CD14-positive monocyte (primary cell): ENCODE measurements around the gene ZNF385D. TPM values are rescaled to one million over a fixed set of nuclear protein-coding genes. Genes with fewer than 3 reads are reported as not detected.

Source experiments
- DNase-seq, 3 donors: peaks; one replicate each; pipeline ENCODE4 v3.0.0-alpha.2; 2011 to 2022
- H2AFZ ChIP-seq: 2 replicates; pipeline ENCODE4 v1.6.0; 2012; ENCODE audit warnings: mild to moderate bottlenecking, low read depth, low read length, inconsistent platforms; ENCODE audit not compliant: insufficient read depth, poor library complexity, severe bottlenecking
- H3K27ac ChIP-seq, 2 donors: 1 replicate in 1 of 2; 2 replicates in 1 of 2; pipeline ENCODE4 v1.5.1; 2012 to 2013; ENCODE audit warnings: low read length in 2 of 2, control low read depth in 1 of 2, inconsistent platforms in 1 of 2, low read depth in 1 of 2, mild to moderate bottlenecking in 1 of 2
- H3K27me3 ChIP-seq, 2 donors: one replicate each; pipeline versions ENCODE4 v1.6.0 to v1.6.1; 2011 to 2013; ENCODE audit warnings: low read length in 2 of 2; ENCODE audit not compliant: control insufficient read depth in 2 of 2, insufficient read depth in 2 of 2
- H3K36me3 ChIP-seq, 2 donors: replicated peaks in 1 of 2; 1 replicate in 1 of 2; 2 replicates in 1 of 2; pipeline versions ENCODE4 v1.5.1 to v1.6.1; 2012 to 2013; ENCODE audit warnings: low read length in 2 of 2, control low read depth in 1 of 2, inconsistent platforms in 1 of 2, mild to moderate bottlenecking in 1 of 2; ENCODE audit not compliant: insufficient read depth in 2 of 2, control insufficient read depth in 1 of 2
- H3K4me1 ChIP-seq, 2 donors: 1 replicate in 1 of 2; 2 replicates in 1 of 2; pipeline versions ENCODE4 v1.5.1 to v1.6.1; 2012 to 2013; ENCODE audit warnings: low read length in 2 of 2, control low read depth in 1 of 2, inconsistent platforms in 1 of 2, mild to moderate bottlenecking in 1 of 2, moderate library complexity in 1 of 2; ENCODE audit not compliant: insufficient read depth in 2 of 2, control insufficient read depth in 1 of 2
- H3K4me2 ChIP-seq: replicated peaks from 2 replicates; pipeline ENCODE3; 2012; ENCODE audit warnings: low read length, moderate library complexity, mild to moderate bottlenecking; ENCODE audit not compliant: poor library complexity, severe bottlenecking; ENCODE audit errors: extremely low read depth
- H3K4me3 ChIP-seq, 3 experiments: fragments of 200-600 bp in 1 of 3; sonication (generic) in 1 of 3; replicated peaks in 1 of 3; 1 replicate in 2 of 3; 2 replicates in 1 of 3; pipeline ENCODE4 v1.5.1; 2011 to 2013; ENCODE audit warnings: low read length in 3 of 3, mild to moderate bottlenecking in 3 of 3, control low read depth in 2 of 3, low read depth in 2 of 3, inconsistent platforms in 1 of 3, moderate library complexity in 1 of 3
- H3K79me2 ChIP-seq: 2 replicates; pipeline ENCODE4 v1.6.0; 2012; ENCODE audit warnings: mild to moderate bottlenecking, control low read depth, inconsistent platforms, low read length, moderate library complexity; ENCODE audit not compliant: insufficient read depth
- H3K9ac ChIP-seq: 2 replicates; pipeline ENCODE4 v1.6.0; 2017; ENCODE audit warnings: low read length, mild to moderate bottlenecking; ENCODE audit not compliant: insufficient read depth, poor library complexity, severe bottlenecking
- H3K9me3 ChIP-seq, 2 donors: replicated peaks in 1 of 2; 1 replicate in 1 of 2; 2 replicates in 1 of 2; pipeline versions ENCODE4 v1.5.1 to v1.6.1; 2012 to 2013; ENCODE audit warnings: low read length in 2 of 2, control low read depth in 1 of 2; ENCODE audit not compliant: control insufficient read depth in 1 of 2, insufficient read depth in 1 of 2
- H4K20me1 ChIP-seq: 2 replicates; pipeline ENCODE4 v1.6.0; 2012; ENCODE audit warnings: mild to moderate bottlenecking, low read length, control low read depth, moderate library complexity; ENCODE audit not compliant: insufficient read depth
- H3K27ac Mint-ChIP-seq, 7 donors: one replicate each; pipeline ENCODE4 v1.8.0; 2020; ENCODE audit warnings: mild to moderate bottlenecking in 7 of 7, mixed read lengths in 7 of 7, moderate library complexity in 6 of 7, inconsistent platforms in 2 of 7
- H3K27me3 Mint-ChIP-seq, 3 donors: one replicate each; pipeline ENCODE4 v1.8.0; 2021 to 2022; ENCODE audit warnings: low read depth in 3 of 3, mild to moderate bottlenecking in 3 of 3, mixed read lengths in 3 of 3, moderate library complexity in 3 of 3, inconsistent platforms in 1 of 3
- H3K36me3 Mint-ChIP-seq, 2 donors: one replicate each; pipeline ENCODE4 v1.8.0; 2020; ENCODE audit warnings: mixed read lengths in 2 of 2, inconsistent platforms in 1 of 2, mild to moderate bottlenecking in 1 of 2
- H3K4me1 Mint-ChIP-seq: one replicate; pipeline ENCODE4 v1.8.0; 2020; ENCODE audit warnings: mild to moderate bottlenecking, mixed read lengths
- H3K4me3 Mint-ChIP-seq, 2 donors: one replicate each; pipeline ENCODE4 v1.8.0; 2020; ENCODE audit warnings: mild to moderate bottlenecking in 2 of 2, mixed read lengths in 2 of 2, moderate library complexity in 1 of 2
- H3K9me3 Mint-ChIP-seq, 7 donors: one replicate each; pipeline ENCODE4 v1.8.0; 2020 to 2022; ENCODE audit warnings: mixed read lengths in 7 of 7, mild to moderate bottlenecking in 6 of 7, moderate library complexity in 6 of 7, inconsistent platforms in 2 of 7
- CTCF ChIP-seq: fragments of 200-600 bp; IDR thresholded peaks from one replicate; pipeline ENCODE4 v1.8.0; 2022; ENCODE audit warnings: antibody characterized with exemption, mild to moderate bottlenecking
- WGBS: methylation state at CpG from one replicate; pipeline ENCODE4 v1.1.5; 2013; ENCODE audit warnings: missing lambda C conversion rate; ENCODE audit not compliant: insufficient coverage; 5-methylcytosine and 5-hydroxymethylcytosine counted together
- intact Hi-C, 2 donors: fragments of 100-400 bp; cut with micrococcal nuclease; formaldehyde crosslinking; loops; one replicate each; pipeline versions ENCODE4 v1.15.0 to v1.15.1; 2023
- polyA plus RNA-seq, 3 donors: library from polyadenylated mRNA; depleted of rRNA in 1 of 3; unstranded in 2 of 3; stranded (reverse) in 1 of 3; fragments of 300-500 nt in 2 of 3; fragments of >200 nt in 1 of 3; fragmentation: Illumina TruSeq in 2 of 3; gene quantifications; 1 replicate in 2 of 3; 2 replicates in 1 of 3; pipeline ENCODE4 v1.2.3, GENCODE V29; 2012 to 2021

The ZNF385D gene
- polyA plus RNA-seq, 3 donors, result not detected

GRCh38 chr3:21641959-21642358 is 109.1 kb downstream of the ZNF385D start:
- no peak overlapping the region for H3K27ac Mint-ChIP-seq
- H3K27me3 Mint-ChIP-seq, result no peaks in the 10 kb centered on the region
- no peak for DNase-seq
- no peak for TF ChIP-seq CTCF
- Histone ChIP-seq H3K4me2 (no peak overlapping the region), H4K20me1 (no peaks in the 10 kb centered on the region), H3K27ac (no peak overlapping the region), H3K4me3 (no peak overlapping the region), H3K4me1 (no peaks in the 10 kb centered on the region), H3K36me3 (no peaks in the 10 kb centered on the region), H3K27me3 (no peaks in the 10 kb centered on the region), H3K9ac (no peak overlapping the region), H2AFZ (no peak overlapping the region), H3K9me3 (peaks cover 8% of the 10 kb centered on the region in 2 donors), H3K79me2 (no peaks in the 10 kb centered on the region)
- H3K4me3 Mint-ChIP-seq, result no peak overlapping the region
- H3K9me3 Mint-ChIP-seq, result peaks cover 0 to 10% (median 3%) of the 10 kb centered on the region in 7 donors
- no peaks in the 10 kb centered on the region for H3K36me3 Mint-ChIP-seq
- 100% methylated on average over 3 of the region's 4 CpGs for WGBS
- intact Hi-C loops, result no loop called here
- no peaks in the 10 kb centered on the region for H3K4me1 Mint-ChIP-seq

GRCh38 chr3:21638488-21638887 is 112.5 kb downstream of the ZNF385D start:
- no peaks in the 10 kb centered on the region for H3K4me1 Mint-ChIP-seq
- no peaks in the 10 kb centered on the region for H3K27me3 Mint-ChIP-seq
- Histone ChIP-seq H3K9ac (no peak overlapping the region), H3K27ac (no peak overlapping the region), H3K79me2 (no peaks in the 10 kb centered on the region), H3K4me1 (no peaks in the 10 kb centered on the region), H3K36me3 (no peaks in the 10 kb centered on the region), H3K4me3 (no peak overlapping the region), H3K4me2 (no peak overlapping the region), H3K27me3 (no peaks in the 10 kb centered on the region), H2AFZ (no peak overlapping the region), H4K20me1 (no peaks in the 10 kb centered on the region), H3K9me3 (peaks cover 8% of the 10 kb centered on the region in 2 donors)
- H3K9me3 Mint-ChIP-seq, result peaks cover 0 to 11% (median 6%) of the 10 kb centered on the region in 7 donors
- no peak for DNase-seq
- H3K36me3 Mint-ChIP-seq, result no peaks in the 10 kb centered on the region
- H3K4me3 Mint-ChIP-seq, result no peak overlapping the region
- TF ChIP-seq CTCF, result no peak
- intact Hi-C loops, result no loop called here
- WGBS, result no CpG with 5 or more reads among the region's 2 CpGs
- H3K27ac Mint-ChIP-seq, result no peak overlapping the region
